ENCODE data around the gene ZNF317. TPM values are rescaled to one million over a fixed set of nuclear protein-coding genes. Genes with fewer than 3 reads are reported as not detected.

Gene ZNF317
- total RNA-seq = 10 to 100 TPM in 3 of 4 donors, 1 to 10 TPM in 1; 9.9 to 22.5 (median 13.3) TPM

DNA sequence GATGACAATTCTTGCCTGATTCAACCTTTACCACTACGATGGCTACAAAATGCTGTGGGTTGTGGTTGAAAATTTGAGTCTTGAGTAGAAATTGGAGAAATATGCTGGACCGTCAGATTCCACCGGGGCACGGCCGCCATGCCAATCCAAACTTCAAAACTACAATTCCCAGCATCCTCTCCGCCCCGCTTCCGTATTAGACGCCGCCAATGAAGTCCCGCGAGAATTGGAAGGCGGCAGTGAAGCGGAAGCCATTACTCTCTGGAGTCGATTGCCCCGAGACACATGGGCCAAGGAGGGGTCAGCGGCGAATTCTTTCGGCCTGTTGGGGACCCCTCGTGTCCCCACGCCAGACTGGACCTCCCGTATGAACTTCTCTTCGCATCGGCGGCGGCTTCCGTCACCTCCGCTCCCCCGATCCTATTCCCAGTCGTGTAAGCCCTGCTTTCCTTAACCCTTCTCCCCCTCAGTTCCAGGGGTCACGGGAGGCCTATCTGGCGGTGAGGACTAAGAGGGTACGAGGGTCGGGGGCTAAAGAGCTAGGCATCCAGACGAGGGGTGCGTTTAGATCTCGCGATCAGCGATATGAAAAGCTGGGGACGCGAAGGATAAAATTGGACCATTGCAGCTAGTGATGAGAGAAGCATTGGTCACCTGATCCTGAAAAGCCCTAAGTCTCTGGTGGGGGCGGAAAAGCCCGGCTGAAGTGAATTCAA lies at the start of gene ZNF317:
ZNF317 (plus strand) TSS at position 239 of the 716 bp plus-strand sequence. CDS start 15,620 bp downstream, outside the sequence.
- peak; percentile 71 for DNase-seq

DNA sequence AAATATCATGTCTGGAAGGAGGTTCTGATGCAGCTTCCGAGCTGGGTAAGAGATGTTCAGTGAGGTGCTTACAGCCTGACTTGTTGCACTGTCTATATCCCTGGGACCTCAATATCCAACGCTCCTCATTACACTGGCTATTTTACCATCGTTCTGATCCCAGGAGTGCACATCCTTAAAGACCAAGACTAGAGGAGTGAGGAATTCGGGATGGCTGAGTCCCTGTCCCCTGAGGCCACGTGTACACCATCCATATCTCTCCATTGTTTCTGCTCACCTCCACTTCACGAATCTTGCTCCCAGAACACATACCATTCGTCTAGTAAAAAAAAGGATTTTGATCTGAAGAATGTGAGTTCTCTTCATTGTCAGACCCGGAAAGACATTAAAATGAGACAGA lies 32.8 kb upstream of the ZNF317 start, which contains the start of gene OR7G2:
OR7G2 (minus strand) TSS at position 101 of the 400 bp plus-strand sequence. CDS start 4,232 bp downstream, outside the sequence.
- no peak for TF ChIP-seq POLR2A (IDR thresholded peaks at IDR 0.05)
- TF ChIP-seq, protein P1, sequence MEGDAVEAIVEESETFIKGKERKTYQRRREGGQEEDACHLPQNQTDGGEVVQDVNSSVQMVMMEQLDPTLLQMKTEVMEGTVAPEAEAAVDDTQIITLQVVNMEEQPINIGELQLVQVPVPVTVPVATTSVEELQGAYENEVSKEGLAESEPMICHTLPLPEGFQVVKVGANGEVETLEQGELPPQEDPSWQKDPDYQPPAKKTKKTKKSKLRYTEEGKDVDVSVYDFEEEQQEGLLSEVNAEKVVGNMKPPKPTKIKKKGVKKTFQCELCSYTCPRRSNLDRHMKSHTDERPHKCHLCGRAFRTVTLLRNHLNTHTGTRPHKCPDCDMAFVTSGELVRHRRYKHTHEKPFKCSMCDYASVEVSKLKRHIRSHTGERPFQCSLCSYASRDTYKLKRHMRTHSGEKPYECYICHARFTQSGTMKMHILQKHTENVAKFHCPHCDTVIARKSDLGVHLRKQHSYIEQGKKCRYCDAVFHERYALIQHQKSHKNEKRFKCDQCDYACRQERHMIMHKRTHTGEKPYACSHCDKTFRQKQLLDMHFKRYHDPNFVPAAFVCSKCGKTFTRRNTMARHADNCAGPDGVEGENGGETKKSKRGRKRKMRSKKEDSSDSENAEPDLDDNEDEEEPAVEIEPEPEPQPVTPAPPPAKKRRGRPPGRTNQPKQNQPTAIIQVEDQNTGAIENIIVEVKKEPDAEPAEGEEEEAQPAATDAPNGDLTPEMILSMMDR (IDR thresholded peaks at IDR 0.05) = no peak
- Histone ChIP-seq H3K4me3 (no peak within 1 kb of the TSS), H3K4me1 (no peaks in the 10 kb centered on the region), H3K9me3 (no peaks in the 10 kb centered on the region), H3K27me3 (peaks cover 0 to 21% (median 0%) of the 10 kb centered on the region in 4 donors), H3K36me3 (no peaks in the 10 kb centered on the region), H3K27ac (no peak within 1 kb of the TSS)
- 40 to 41% methylated on average over 8 of the region's 8 CpGs for WGBS, 2 donors
- DNase-seq = no peak
- intact Hi-C loops (cut with DNase I) = no loop called here

More for the DNA sequence above, at the start of gene ZNF317:
- peak within 1 kb of the TSS; percentile 88 to 96 (median 90) for H3K27ac ChIP-seq
- peaks cover 10 to 33% (median 14%) of the 10 kb centered on the region in 3 donors for H3K4me1 ChIP-seq
- peaks cover 0 to under 1% (median 0%) of the 10 kb centered on the region in 4 donors for H3K27me3 ChIP-seq
- peaks cover 6 to 12% (median 11%) of the 10 kb centered on the region in 3 donors for H3K9me3 ChIP-seq
- H3K36me3 ChIP-seq = peaks cover 0 to 10% (median 0%) of the 10 kb centered on the region in 3 donors
- TF ChIP-seq, protein P1 (IDR thresholded peaks at IDR 0.05) = no peak
- peak in 1 of 4 donors; percentile 57 for TF ChIP-seq POLR2A (IDR thresholded peaks at IDR 0.05)
- peak within 1 kb of the TSS; percentile 79 to 95 (median 84) for H3K4me3 ChIP-seq
- intact Hi-C loops (cut with DNase I) = no loop called here
- WGBS, 2 donors = 0 to 2% methylated on average over 25 of the region's 43 CpGs

DNA sequence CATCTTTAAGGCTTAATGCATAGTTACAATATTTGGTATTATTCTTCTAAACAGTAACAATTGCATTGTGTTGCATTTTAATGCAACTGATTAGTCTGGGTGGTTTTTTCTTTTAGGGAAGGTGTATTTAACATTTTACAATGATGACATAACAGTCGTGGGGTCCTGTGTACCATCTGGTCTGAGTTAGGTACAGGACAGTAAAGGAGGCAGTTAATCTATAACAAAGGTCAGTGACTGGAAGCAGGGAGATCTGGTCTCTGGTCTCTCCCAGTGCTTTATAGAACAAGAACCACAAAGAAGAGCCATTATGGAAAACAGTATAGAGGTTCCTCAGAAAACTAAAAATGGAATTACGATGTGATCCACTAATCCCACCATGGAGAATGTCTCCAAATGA lies 30.2 kb upstream of the ZNF317 start:
- no peak overlapping the region for H3K27ac ChIP-seq
- WGBS, 2 donors = 31 to 35% methylated on average over 2 of the region's 2 CpGs
- H3K4me3 ChIP-seq = no peak overlapping the region
- DNase-seq = no peak
- peaks cover 0 to 17% (median 0%) of the 10 kb centered on the region in 4 donors for H3K27me3 ChIP-seq
- no peaks in the 10 kb centered on the region for H3K9me3 ChIP-seq
- H3K4me1 ChIP-seq = no peaks in the 10 kb centered on the region
- no peaks in the 10 kb centered on the region for H3K36me3 ChIP-seq
- TF ChIP-seq, protein P1 (IDR thresholded peaks at IDR 0.05) = no peak
- no peak for TF ChIP-seq POLR2A (IDR thresholded peaks at IDR 0.05)
- intact Hi-C loops (cut with DNase I) = no loop called here

DNA sequence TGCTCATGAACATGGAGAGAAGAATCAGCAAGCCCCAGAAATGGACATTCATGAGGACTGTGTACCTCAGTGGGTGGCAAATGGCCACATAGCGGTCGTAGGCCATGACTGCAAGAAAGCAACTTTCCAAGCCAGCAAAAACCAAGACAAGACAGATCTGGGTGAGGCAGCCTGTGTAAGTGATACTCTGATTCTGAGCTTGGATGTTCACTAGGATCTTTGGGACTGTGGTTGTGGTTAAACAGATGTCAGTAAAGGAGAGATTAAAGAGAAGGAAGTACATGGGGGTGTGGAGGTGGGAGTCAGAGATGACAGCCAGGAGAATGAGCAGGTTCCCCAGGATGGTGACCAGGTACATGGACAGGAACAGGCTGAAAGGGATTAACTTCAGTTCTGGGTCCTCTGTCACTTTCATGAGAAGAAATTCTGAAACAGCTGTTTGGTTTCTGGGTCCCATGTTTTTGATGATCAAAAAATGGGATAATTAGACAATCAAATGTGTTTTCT lies 24.8 kb upstream of the ZNF317 start, which contains the start of gene OR7G1:
OR7G1 (minus strand) TSS at position 457 of the 507 bp plus-strand sequence; CDS start at position 457, 0 bp downstream.
- Histone ChIP-seq H3K36me3 (no peaks in the 10 kb centered on the region), H3K9me3 (no peaks in the 10 kb centered on the region), H3K27me3 (peaks cover 0 to 16% (median 0%) of the 10 kb centered on the region in 4 donors), H3K27ac (no peak within 1 kb of the TSS), H3K4me3 (no peak within 1 kb of the TSS), H3K4me1 (no peaks in the 10 kb centered on the region)
- intact Hi-C loops (cut with DNase I) = no loop called here
- no peak for DNase-seq
- WGBS, 2 donors = 76 to 82% methylated on average over 2 of the region's 2 CpGs
- TF ChIP-seq POLR2A (IDR thresholded peaks at IDR 0.05) = no peak
- TF ChIP-seq, protein P1 (IDR thresholded peaks at IDR 0.05) = no peak

DNA sequence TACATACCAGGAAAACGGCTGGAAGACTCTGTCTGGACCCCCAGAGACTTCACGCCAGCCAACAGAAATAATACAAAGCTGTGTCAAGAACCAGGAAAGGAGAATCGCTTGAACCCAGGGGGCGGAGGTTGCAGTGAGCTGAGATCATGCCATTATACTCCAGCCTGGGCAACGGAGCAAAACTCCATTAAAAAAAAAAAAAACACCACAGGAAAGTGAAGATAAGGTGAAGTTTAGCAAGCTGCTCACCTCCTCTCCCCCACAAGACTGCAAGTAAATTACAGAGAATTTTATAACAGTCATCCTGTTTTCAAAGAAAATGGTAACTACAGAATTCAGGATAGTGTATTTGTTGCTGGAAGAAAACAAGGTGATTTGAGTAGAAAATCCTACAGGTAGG lies 23.6 kb upstream of the ZNF317 start:
- no peak for DNase-seq
- TF ChIP-seq, protein P1 (IDR thresholded peaks at IDR 0.05) = no peak
- TF ChIP-seq POLR2A (IDR thresholded peaks at IDR 0.05) = no peak
- Histone ChIP-seq H3K27ac (no peak overlapping the region), H3K36me3 (no peaks in the 10 kb centered on the region), H3K4me3 (no peak overlapping the region), H3K9me3 (no peaks in the 10 kb centered on the region), H3K27me3 (peaks cover 0 to 16% (median 0%) of the 10 kb centered on the region in 4 donors), H3K4me1 (no peaks in the 10 kb centered on the region)
- 57 to 72% methylated on average over 5 of the region's 5 CpGs for WGBS, 2 donors
- intact Hi-C loops (cut with DNase I) = no loop called here
